ENCODE results near the gene FPGS. TPM values are rescaled to one million over a fixed set of nuclear protein-coding genes. Genes with fewer than 3 reads are reported as not detected.

Gene FPGS
- polyA plus RNA-seq, 3 donors = 45.4 to 53.4 (median 50.6) TPM

- DNase-seq = peak; percentile 87
These were observed 17.4 kb upstream of the FPGS start for GRCh38 chr9:127785023-127785932.

- peak; percentile 88 for DNase-seq
These were observed 16.5 kb upstream of the FPGS start, which contains the start of gene CDK9 for GRCh38 chr9:127785933-127786772. CDK9 (plus strand) TSS chr9:127786034; CDS start chr9:127786149, 115 bp downstream.

GRCh38 chr9:127786773-127787104, 15.9 kb upstream of the FPGS start:
- DNase-seq = no peak

- no peak for DNase-seq
These were observed 14.2 kb upstream of the FPGS start for GRCh38 chr9:127788337-127789011.

GRCh38 chr9:127789179-127789578, 13.5 kb upstream of the FPGS start:
- DNase-seq = no peak

- no peak for DNase-seq
These were observed 12.4 kb upstream of the FPGS start for GRCh38 chr9:127790094-127790855.

- no peak for DNase-seq
These were observed 11.6 kb upstream of the FPGS start for GRCh38 chr9:127791085-127791484.

GRCh38 chr9:127792417-127793031, 10.2 kb upstream of the FPGS start:
- no peak for DNase-seq

GRCh38 chr9:127793093-127793708, 9.5 kb upstream of the FPGS start:
- no peak for DNase-seq

- DNase-seq = no peak
These were observed 8.5 kb upstream of the FPGS start for GRCh38 chr9:127794001-127794791.

- no peak for DNase-seq
These were observed 6.4 kb upstream of the FPGS start for GRCh38 chr9:127796225-127796813.

GRCh38 chr9:127796852-127797370, 5.8 kb upstream of the FPGS start:
- no peak for DNase-seq

- no peak for DNase-seq
These were observed 617 bp upstream of the FPGS start for GRCh38 chr9:127801955-127802575.

- DNase-seq = no peak
These were observed 1.0 kb downstream of the FPGS start for GRCh38 chr9:127803507-127804352.

- DNase-seq = no peak
These were observed 2.9 kb downstream of the FPGS start for GRCh38 chr9:127805620-127806019.

GRCh38 chr9:127806871-127807270, 4.2 kb downstream of the FPGS start:
- DNase-seq = no peak

GRCh38 chr9:127808347-127809001, 5.8 kb downstream of the FPGS start:
- no peak for DNase-seq

All from renal pelvis (tissue), 4 donors.